HepG2 (cell line): ENCODE measurements around the gene SMIM12. TPM values are rescaled to one million over a fixed set of nuclear protein-coding genes. Genes with fewer than 3 reads are reported as not detected.

Experiments
- ATF2 ChIP-seq: sonication (generic); formaldehyde crosslinking; IDR thresholded peaks from 2 replicates; pipeline ENCODE4 v1.4.0; 2020; ENCODE audit warnings: missing genetic modification reagents
- BRCA1 ChIP-seq: sonication (generic); formaldehyde crosslinking; IDR thresholded peaks from 2 replicates; pipeline ENCODE4 v1.4.0; 2020; ENCODE audit warnings: missing genetic modification reagents
- ETS1 ChIP-seq: sonication (generic); formaldehyde crosslinking; IDR thresholded peaks from 2 replicates; pipeline ENCODE4 v1.4.0; 2020; ENCODE audit warnings: missing genetic modification reagents
- EZH2 ChIP-seq: conservative IDR thresholded peaks from 2 replicates; pipeline ENCODE4 v1.6.1; 2012; ENCODE audit warnings: mild to moderate bottlenecking, low read depth, low read length, moderate library complexity
- FOXJ3 ChIP-seq: sonication (generic); formaldehyde crosslinking; IDR thresholded peaks from 2 replicates; pipeline ENCODE4 v1.4.0; 2020; ENCODE audit warnings: missing genetic modification reagents, mild to moderate bottlenecking, borderline replicate concordance
- GATAD1 ChIP-seq: IDR thresholded peaks from 2 replicates; pipeline ENCODE4 v1.6.1; 2016; ENCODE audit warnings: missing genetic modification reagents, missing compliant biosample characterization
- GMEB1 ChIP-seq: sonication (generic); formaldehyde crosslinking; IDR thresholded peaks from 2 replicates; pipeline ENCODE4 v1.5.1; 2020; ENCODE audit warnings: missing genetic modification reagents, mild to moderate bottlenecking, borderline replicate concordance
- HNRNPLL ChIP-seq: fragments of 200-400 bp; formaldehyde crosslinking; IDR thresholded peaks from 2 replicates; pipeline ENCODE4 v1.6.1; 2017; ENCODE audit warnings: mild to moderate bottlenecking, low read depth, low read length; ENCODE audit not compliant: poor library complexity, severe bottlenecking
- IKZF4 ChIP-seq: sonication (generic); formaldehyde crosslinking; IDR thresholded peaks from 2 replicates; pipeline ENCODE4 v1.5.1; 2020; ENCODE audit warnings: borderline replicate concordance, mild to moderate bottlenecking, low read depth, missing genetic modification reagents; ENCODE audit errors: not compliant biosample characterization
- KDM3A ChIP-seq: IDR thresholded peaks from 2 replicates; pipeline ENCODE4 v1.6.1; 2018; ENCODE audit warnings: low read depth, missing compliant biosample characterization
- KDM5B ChIP-seq: sonication (generic); formaldehyde crosslinking; IDR thresholded peaks from 2 replicates; pipeline ENCODE4 v1.4.0; 2020; ENCODE audit warnings: missing genetic modification reagents, mild to moderate bottlenecking, borderline replicate concordance
- KLF9 ChIP-seq: IDR thresholded peaks from 2 replicates; pipeline ENCODE4 v1.6.1; 2016; ENCODE audit warnings: low read depth
- MAFF ChIP-seq: IDR thresholded peaks from 2 replicates; pipeline ENCODE4 v1.6.1; 2011; ENCODE audit warnings: low read depth, low read length, improper control_type of control experiment
- MTF2 ChIP-seq: sonication (generic); formaldehyde crosslinking; IDR thresholded peaks from 2 replicates; pipeline ENCODE4 v1.5.0; 2020; ENCODE audit warnings: missing genetic modification reagents, borderline replicate concordance
- NPAS2 ChIP-seq: sonication (generic); formaldehyde crosslinking; IDR thresholded peaks from 2 replicates; pipeline ENCODE4 v1.8.0; 2022; ENCODE audit warnings: mild to moderate bottlenecking, missing genetic modification reagents, borderline replicate concordance
- RBAK ChIP-seq: sonication (generic); formaldehyde crosslinking; IDR thresholded peaks from 2 replicates; pipeline ENCODE4 v1.5.1; 2020; ENCODE audit warnings: mild to moderate bottlenecking, missing genetic modification reagents
- RFXAP ChIP-seq: sonication (generic); formaldehyde crosslinking; IDR thresholded peaks from 2 replicates; pipeline ENCODE4 v1.4.0; 2020; ENCODE audit warnings: missing genetic modification reagents, borderline replicate concordance
- SIX1 ChIP-seq: sonication (generic); formaldehyde crosslinking; IDR thresholded peaks from 2 replicates; pipeline ENCODE4 v1.4.0; 2020; ENCODE audit warnings: missing genetic modification reagents, borderline replicate concordance
- SMARCE1 ChIP-seq: fragments of 450-650 bp; IDR thresholded peaks from 2 replicates; pipeline ENCODE4 v1.6.1; 2017; ENCODE audit warnings: borderline replicate concordance
- SP2 ChIP-seq: sonication (generic); formaldehyde crosslinking; IDR thresholded peaks from 2 replicates; pipeline ENCODE4 v1.5.1; 2020; ENCODE audit warnings: mild to moderate bottlenecking, missing genetic modification reagents
- STAT5B ChIP-seq: sonication (generic); formaldehyde crosslinking; IDR thresholded peaks from 2 replicates; pipeline ENCODE4 v1.4.0; 2020; ENCODE audit warnings: missing genetic modification reagents
- ZFP37 ChIP-seq: sonication (generic); formaldehyde crosslinking; IDR thresholded peaks from 2 replicates; pipeline ENCODE4 v1.4.0; 2020; ENCODE audit warnings: missing genetic modification reagents, borderline replicate concordance
- ZNF775 ChIP-seq: sonication (generic); formaldehyde crosslinking; IDR thresholded peaks from 2 replicates; pipeline ENCODE4 v1.4.0; 2020; ENCODE audit warnings: missing genetic modification reagents, mild to moderate bottlenecking, moderate library complexity, borderline replicate concordance
- polyA plus RNA-seq, 8 experiments: library from polyadenylated mRNA; depleted of rRNA in 3 of 8; stranded (reverse) in 7 of 8; unstranded in 1 of 8; fragments of >200 nt; fragmentation: Illumina TruSeq in 4 of 8; extraction: Trizol in 4 of 8; gene quantifications; 2 replicates each; pipeline versions ENCODE4 v1.2.1 to v1.2.3, GENCODE V29; 2011 to 2016; ENCODE audit warnings: low read depth in 4 of 8, missing spikeins in 1 of 8, mixed read lengths in 1 of 8; ENCODE audit not compliant: insufficient read depth in 1 of 8
- total RNA-seq, 5 experiments: library from RNA; depleted of rRNA; stranded (reverse); fragments of >200 nt; fragmentation: Illumina TruSeq; extraction: Trizol; gene quantifications; 2 replicates each; pipeline ENCODE4 v1.2.3, GENCODE V29; 2016; ENCODE audit warnings: low read depth in 1 of 5
- TF ChIP-seq, protein P1 (sequence below): sonication (generic); formaldehyde crosslinking; IDR thresholded peaks from 2 replicates; pipeline ENCODE4 v1.5.0; 2020; ENCODE audit warnings: missing genetic modification reagents
- TF ChIP-seq, protein P2 (sequence below): IDR thresholded peaks from 2 replicates; pipeline ENCODE4 v1.6.1; 2012; ENCODE audit warnings: low read depth, low read length, improper control_type of control experiment

Gene SMIM12
- total and polyA plus RNA-seq, 2 of the 13 experiments (the other 11 are each of a cell fraction or from before 2014, with no cell fraction given), result 20.1 to 41.3 TPM

- TF ChIP-seq ETS1 (no peak), KLF9 (CRISPR knock-in tag) (no peak), EZH2 (no peak), GATAD1 (CRISPR knock-in tag) (peak; percentile 73; the same call in 1 of the 2 replicates), KDM5B (CRISPR knock-in tag) (no peak), SP2 (CRISPR knock-in tag) (no peak), BRCA1 (CRISPR knock-in tag) (no peak), RFXAP (no peak), HNRNPLL (no peak), RBAK (CRISPR knock-in tag) (no peak), MTF2 (no peak), FOXJ3 (CRISPR knock-in tag) (no peak), ZNF775 (CRISPR knock-in tag) (no peak), SMARCE1 (no peak), IKZF4 (CRISPR knock-in tag) (no peak), NPAS2 (CRISPR knock-in tag) (no peak), STAT5B (CRISPR knock-in tag) (no peak), ATF2 (CRISPR knock-in tag) (peak; percentile 57; the same call in 1 of the 2 replicates), SIX1 (CRISPR knock-in tag) (0 out of 2 replicates have a peak, but pooled peaks have one; percentile 29), KDM3A (CRISPR knock-in tag) (0 out of 2 replicates have a peak, but pooled peaks have one; percentile 55), GMEB1 (no peak), MAFF (no peak), ZFP37 (CRISPR knock-in tag) (no peak)
- TF ChIP-seq, protein P1, sequence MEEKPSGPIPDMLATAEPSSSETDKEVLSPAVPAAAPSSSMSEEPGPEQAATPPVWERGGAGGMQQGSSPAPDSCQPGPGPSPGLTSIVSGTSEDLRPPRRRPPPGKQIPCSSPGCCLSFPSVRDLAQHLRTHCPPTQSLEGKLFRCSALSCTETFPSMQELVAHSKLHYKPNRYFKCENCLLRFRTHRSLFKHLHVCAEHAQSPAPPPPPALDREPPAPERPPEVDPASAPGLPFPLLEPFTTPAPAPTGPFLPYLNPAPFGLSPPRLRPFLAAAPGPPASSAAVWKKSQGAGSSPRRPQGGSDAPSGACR, result no peak
- TF ChIP-seq, protein P2, sequence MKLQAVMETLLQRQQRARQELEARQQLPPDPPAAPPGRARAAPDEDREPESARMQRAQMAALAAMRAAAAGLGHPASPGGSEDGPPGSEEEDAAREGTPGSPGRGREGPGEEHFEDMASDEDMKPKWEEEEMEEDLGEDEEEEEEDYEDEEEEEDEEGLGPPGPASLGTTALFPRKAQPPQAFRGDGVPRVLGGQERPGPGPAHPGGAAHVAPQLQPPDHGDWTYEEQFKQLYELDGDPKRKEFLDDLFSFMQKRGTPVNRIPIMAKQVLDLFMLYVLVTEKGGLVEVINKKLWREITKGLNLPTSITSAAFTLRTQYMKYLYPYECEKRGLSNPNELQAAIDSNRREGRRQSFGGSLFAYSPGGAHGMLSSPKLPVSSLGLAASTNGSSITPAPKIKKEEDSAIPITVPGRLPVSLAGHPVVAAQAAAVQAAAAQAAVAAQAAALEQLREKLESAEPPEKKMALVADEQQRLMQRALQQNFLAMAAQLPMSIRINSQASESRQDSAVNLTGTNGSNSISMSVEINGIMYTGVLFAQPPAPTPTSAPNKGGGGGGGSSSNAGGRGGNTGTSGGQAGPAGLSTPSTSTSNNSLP, result no peak
These were observed 6.8 kb downstream of the SMIM12 start (continued) for GRCh38 chr1:34852677-34853217.
